Measurements from ENCODE around the gene CDCA8.

CDCA8 gene

GRCh38 chr1:37692078-37692833 lies at the start of gene CDCA8:
Gene CDCA8, plus strand, starts transcription at chr1:37692516. Its CDS starts 175 bp downstream, at chr1:37692691.
- DNase-seq (ENCODE audit: low spot score): peak; percentile 95

GRCh38 chr1:37647281-37647680 lies 45.0 kb upstream of the CDCA8 start:
- no peak for DNase-seq (ENCODE audit: low spot score)

- no peak for DNase-seq (ENCODE audit: low spot score)
These were observed 42.1 kb upstream of the CDCA8 start for GRCh38 chr1:37650173-37650572.

- no peak for DNase-seq (ENCODE audit: low spot score)
These were observed 41.6 kb upstream of the CDCA8 start for GRCh38 chr1:37650721-37651120.

GRCh38 chr1:37651803-37652202 lies 40.5 kb upstream of the CDCA8 start:
- no peak for DNase-seq (ENCODE audit: low spot score)

GRCh38 chr1:37652976-37653375 lies 39.3 kb upstream of the CDCA8 start:
- DNase-seq (ENCODE audit: low spot score): no peak

- DNase-seq (ENCODE audit: low spot score): no peak
These were observed 38.4 kb upstream of the CDCA8 start for GRCh38 chr1:37653906-37654305.

GRCh38 chr1:37655274-37655673 lies 37.0 kb upstream of the CDCA8 start:
- peak; percentile 21 for DNase-seq (ENCODE audit: low spot score)

- DNase-seq (ENCODE audit: low spot score): no peak
These were observed 36.3 kb upstream of the CDCA8 start for GRCh38 chr1:37656026-37656425.

- no peak for DNase-seq (ENCODE audit: low spot score)
These were observed 35.4 kb upstream of the CDCA8 start for GRCh38 chr1:37656881-37657280.

GRCh38 chr1:37657620-37658412 lies 34.5 kb upstream of the CDCA8 start:
- DNase-seq (ENCODE audit: low spot score): no peak

GRCh38 chr1:37658486-37658885 lies 33.8 kb upstream of the CDCA8 start:
- no peak for DNase-seq (ENCODE audit: low spot score)

GRCh38 chr1:37660664-37661063 lies 31.7 kb upstream of the CDCA8 start:
- no peak for DNase-seq (ENCODE audit: low spot score)

GRCh38 chr1:37661401-37661800 lies 30.9 kb upstream of the CDCA8 start:
- no peak for DNase-seq (ENCODE audit: low spot score)

GRCh38 chr1:37662031-37662755 lies 30.1 kb upstream of the CDCA8 start:
- no peak for DNase-seq (ENCODE audit: low spot score)

- no peak for DNase-seq (ENCODE audit: low spot score)
These were observed 28.8 kb upstream of the CDCA8 start for GRCh38 chr1:37663426-37664000.

- DNase-seq (ENCODE audit: low spot score): no peak
These were observed 26.0 kb upstream of the CDCA8 start for GRCh38 chr1:37666241-37666867.

- DNase-seq (ENCODE audit: low spot score): no peak
These were observed 25.2 kb upstream of the CDCA8 start for GRCh38 chr1:37667023-37667671.

- DNase-seq (ENCODE audit: low spot score): no peak
These were observed 22.2 kb upstream of the CDCA8 start for GRCh38 chr1:37670133-37670532.

GRCh38 chr1:37671261-37671660 lies 21.1 kb upstream of the CDCA8 start:
- no peak for DNase-seq (ENCODE audit: low spot score)

- no peak for DNase-seq (ENCODE audit: low spot score)
These were observed 20.0 kb upstream of the CDCA8 start for GRCh38 chr1:37672136-37672870.
